Measurements from ENCODE around the gene CCDC141. TPM values are rescaled to one million over a fixed set of nuclear protein-coding genes. Genes with fewer than 3 reads are reported as not detected.

CCDC141 gene
- total RNA-seq, 1 donor from 2014 or later = 136 TPM

Other genes with a start within 250 kb of the CCDC141 start
- 3,113 TPM for gene TTN, start 242.7 kb downstream of the CCDC141 start, total RNA-seq
- 37.4 TPM for gene SESTD1, start 214.7 kb upstream of the CCDC141 start, total RNA-seq